HepG2 (cell line): ENCODE measurements around the gene LMOD3. TPM values are rescaled to one million over a fixed set of nuclear protein-coding genes. Genes with fewer than 3 reads are reported as not detected.

Experiments
- ATAC-seq: fragments of 200-7000 bp; cut with Tn5 transposase; 3 replicates; pipeline ENCODE4 v1.9.1; 2020; ENCODE audit warnings: mild to moderate bottlenecking, moderate library complexity
- BruUV-seq: library from RNA; stranded (reverse); fragments of 400-500 nt; replicated peaks from 2 replicates; lab custom pipeline; 2021; lab: Mats Ljungman, UMichigan
- CTCF ChIA-PET: fragments of 300-600 bp; formaldehyde crosslinking; extraction: SDS; loops from one replicate; lab custom pipeline; 2021; ENCODE audit warnings: low total read pairs, inconsistent platforms, low intra/inter-chr PET ratio; lab: Yijun Ruan, JAX
- POLR2A ChIA-PET: fragments of 350-600 bp; sonication (Branson Sonifier 250); formaldehyde crosslinking; loops from one replicate; lab custom pipeline; 2020; ENCODE audit warnings: antibody characterized with exemption, inconsistent platforms; lab: Yijun Ruan, JAX
- DNase-seq: peaks from one replicate; pipeline ENCODE4 v3.0.0-alpha.2; 2015; ENCODE audit warnings: low spot score
- FAIRE-seq: peaks from 3 replicates; lab custom pipeline; 2011; peaks lifted over from hg19 to GRCh38; lab: Jason Lieb, UNC
- H2AFZ ChIP-seq: one replicate; pipeline ENCODE4 v1.6.1; 2011; ENCODE audit warnings: low read length, inconsistent platforms
- H3K27ac ChIP-seq: fragments of 300-600 bp; 3 replicates; pipeline ENCODE4 v1.8.0; 2011; ENCODE audit warnings: mixed run types, mild to moderate bottlenecking, mixed read lengths, low read length, inconsistent platforms; ENCODE audit not compliant: insufficient read depth; ENCODE audit errors: extremely low read length
- H3K27me3 ChIP-seq, 2 experiments: fragments of 200-600 bp in 1 of 2; 2 replicates in 1 of 2; 3 replicates in 1 of 2; pipeline versions ENCODE4 v1.6.0 to v1.8.0; 2011; ENCODE audit warnings: low read length in 2 of 2, mild to moderate bottlenecking in 2 of 2, moderate library complexity in 2 of 2, inconsistent platforms in 1 of 2; ENCODE audit not compliant: insufficient read depth in 2 of 2, control insufficient read depth in 1 of 2
- H3K36me3 ChIP-seq, 2 experiments: fragments of 200-600 bp in 1 of 2; replicated peaks in 1 of 2; 2 replicates in 1 of 2; 3 replicates in 1 of 2; pipeline versions ENCODE4 v1.5.1 to v1.8.0; 2011; ENCODE audit warnings: low read length in 2 of 2, inconsistent platforms in 1 of 2; ENCODE audit not compliant: insufficient read depth in 2 of 2, control insufficient read depth in 1 of 2
- H3K4me1 ChIP-seq: 2 replicates; pipeline ENCODE4 v1.5.1; 2012; ENCODE audit warnings: low read length, inconsistent platforms; ENCODE audit not compliant: insufficient read depth
- H3K4me2 ChIP-seq: 2 replicates; pipeline ENCODE4 v1.6.0; 2011; ENCODE audit warnings: low read depth, low read length, inconsistent platforms
- H3K4me3 ChIP-seq, 3 experiments: fragments of 200-600 bp in 1 of 3; sonication (generic), shearing (Covaris generic) in 1 of 3; replicated peaks in 1 of 3; 2 replicates each; pipeline ENCODE4 v1.5.1; 2011 to 2016; ENCODE audit warnings: low read length in 3 of 3, inconsistent platforms in 2 of 3, low read depth in 2 of 3, mild to moderate bottlenecking in 2 of 3, control low read depth in 1 of 3, mixed read lengths in 1 of 3; ENCODE audit not compliant: insufficient read depth in 1 of 3
- H3K79me2 ChIP-seq: one replicate; pipeline ENCODE4 v1.6.1; 2011; ENCODE audit warnings: low read length, inconsistent platforms; ENCODE audit not compliant: insufficient read depth
- H3K9ac ChIP-seq: 2 replicates; pipeline ENCODE4 v1.6.0; 2011; ENCODE audit warnings: mild to moderate bottlenecking, low read depth, low read length, inconsistent platforms; ENCODE audit not compliant: insufficient read depth
- H3K9me3 ChIP-seq: 2 replicates; pipeline ENCODE4 v1.5.1; 2012; ENCODE audit warnings: mild to moderate bottlenecking, low read length
- H4K20me1 ChIP-seq: 2 replicates; pipeline ENCODE4 v1.6.0; 2011; ENCODE audit warnings: inconsistent platforms, mild to moderate bottlenecking, low read length, moderate library complexity; ENCODE audit not compliant: insufficient read depth
- CAMTA2 ChIP-seq: sonication (generic); formaldehyde crosslinking; IDR thresholded peaks from 2 replicates; pipeline ENCODE4 v1.4.0; 2020; ENCODE audit warnings: mild to moderate bottlenecking, missing genetic modification reagents, borderline replicate concordance
- GPBP1L1 ChIP-seq: sonication (generic); formaldehyde crosslinking; IDR thresholded peaks from 2 replicates; pipeline ENCODE4 v1.5.0; 2020; ENCODE audit warnings: mild to moderate bottlenecking, missing genetic modification reagents
- ZBTB14 ChIP-seq: sonication (generic); formaldehyde crosslinking; IDR thresholded peaks from 2 replicates; pipeline ENCODE4 v1.4.0; 2020; ENCODE audit warnings: missing genetic modification reagents
- ZBTB21 ChIP-seq: sonication (generic); formaldehyde crosslinking; IDR thresholded peaks from 2 replicates; pipeline ENCODE4 v1.4.0; 2020; ENCODE audit warnings: missing genetic modification reagents
- ZEB1 ChIP-seq: IDR thresholded peaks from 2 replicates; pipeline ENCODE4 v1.6.1; 2012; ENCODE audit warnings: mild to moderate bottlenecking, low read depth, inconsistent platforms; ENCODE audit not compliant: insufficient replicate concordance
- ZFP36L2 ChIP-seq: sonication (generic); formaldehyde crosslinking; IDR thresholded peaks from 2 replicates; pipeline ENCODE4 v1.4.0; 2020; ENCODE audit warnings: missing genetic modification reagents
- ZNF225 ChIP-seq: sonication (generic); formaldehyde crosslinking; IDR thresholded peaks from 2 replicates; pipeline ENCODE4 v1.4.0; 2020; ENCODE audit warnings: mild to moderate bottlenecking, missing genetic modification reagents
- ZNF3 ChIP-seq: IDR thresholded peaks from 2 replicates; pipeline ENCODE4 v1.7.0; 2017; ENCODE audit warnings: inconsistent platforms
- ZNF556 ChIP-seq: sonication (generic); formaldehyde crosslinking; IDR thresholded peaks from 2 replicates; pipeline ENCODE4 v1.4.0; 2020; ENCODE audit warnings: mild to moderate bottlenecking, missing genetic modification reagents, borderline replicate concordance
- ZNF569 ChIP-seq: sonication (generic); formaldehyde crosslinking; IDR thresholded peaks from 2 replicates; pipeline ENCODE4 v1.5.0; 2020; ENCODE audit warnings: mild to moderate bottlenecking, missing genetic modification reagents, moderate library complexity, borderline replicate concordance
- ZNF652 ChIP-seq: IDR thresholded peaks from 2 replicates; pipeline ENCODE4 v1.6.1; 2016; ENCODE audit warnings: low read depth, borderline replicate concordance
- WGBS: methylation state at CpG from one replicate; pipeline ENCODE4 v1.1.6; 2017; ENCODE audit warnings: low lambda C conversion rate; 5-methylcytosine and 5-hydroxymethylcytosine counted together
- in situ Hi-C: cut with HindIII; loops from 2 replicates; pipeline ENCODE4 v1.10.0; 2017; ENCODE audit warnings: low pct_unique_long_range_greater_than_20kb; ENCODE audit not compliant: extremely low pct_ligation_motif_present
- intact Hi-C: fragments of 100-400 bp; cut with micrococcal nuclease; formaldehyde crosslinking; loops from one replicate; pipeline ENCODE4 v1.10.0; 2022; ENCODE audit not compliant: unreplicated experiment
- polyA plus RNA-seq, 8 experiments: library from polyadenylated mRNA; depleted of rRNA in 3 of 8; stranded (reverse) in 7 of 8; unstranded in 1 of 8; fragments of >200 nt; fragmentation: Illumina TruSeq in 4 of 8; extraction: Trizol in 4 of 8; gene quantifications; 2 replicates each; pipeline versions ENCODE4 v1.2.1 to v1.2.3, GENCODE V29; 2011 to 2016; ENCODE audit warnings: low read depth in 4 of 8, missing spikeins in 1 of 8, mixed read lengths in 1 of 8; ENCODE audit not compliant: insufficient read depth in 1 of 8
- total RNA-seq, 5 experiments: library from RNA; depleted of rRNA; stranded (reverse); fragments of >200 nt; fragmentation: Illumina TruSeq; extraction: Trizol; gene quantifications; 2 replicates each; pipeline ENCODE4 v1.2.3, GENCODE V29; 2016; ENCODE audit warnings: low read depth in 1 of 5
- TF ChIP-seq, protein P1 (sequence below): sonication (generic); formaldehyde crosslinking; IDR thresholded peaks from 2 replicates; pipeline ENCODE4 v1.5.0; 2020; ENCODE audit warnings: mild to moderate bottlenecking, missing genetic modification reagents
- TF ChIP-seq, protein P2 (sequence below): sonication (generic); formaldehyde crosslinking; IDR thresholded peaks from 2 replicates; pipeline ENCODE4 v1.4.0; 2020; ENCODE audit warnings: missing genetic modification reagents

The LMOD3 gene
- total and polyA plus RNA-seq, 2 of the 13 experiments (the other 11 are each of a cell fraction or from before 2014, with no cell fraction given): not detected

DNA sequence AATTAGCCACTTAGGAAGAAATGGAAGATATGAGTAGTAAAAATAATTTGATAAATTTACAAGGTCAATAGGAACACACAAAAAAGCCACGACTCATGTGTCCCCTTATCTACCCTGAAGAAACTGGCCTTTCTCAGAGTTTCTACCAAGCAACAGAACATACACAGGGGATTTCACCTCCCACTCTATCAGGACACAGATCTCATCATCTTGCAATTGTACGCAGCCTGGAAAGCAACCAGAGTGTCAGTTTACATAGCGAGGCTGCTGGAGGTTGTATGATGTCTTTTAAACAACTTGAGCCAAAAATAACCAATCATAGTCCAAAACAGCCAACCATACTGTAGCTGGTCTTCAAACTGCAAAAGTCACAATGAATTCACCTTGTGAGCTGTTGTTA, 19.7 kb upstream of the LMOD3 start:
- Histone ChIP-seq H3K9me3 (no peaks in the 10 kb centered on the region), H3K4me1 (no peaks in the 10 kb centered on the region), H3K27ac (no peak overlapping the region), H4K20me1 (no peaks in the 10 kb centered on the region), H3K4me3 (no peak overlapping the region), H3K4me2 (no peak overlapping the region), H3K9ac (no peak overlapping the region), H3K36me3 (no peaks in the 10 kb centered on the region), H3K27me3 (no peaks in the 10 kb centered on the region), H3K79me2 (no peaks in the 10 kb centered on the region), H2AFZ (no peak overlapping the region)
- ATAC-seq: no peak
- no peak for DNase-seq
- no peak for FAIRE-seq
- POLR2A ChIA-PET: no interaction called here
- no TSS peak for BruUV-seq
- TF ChIP-seq ZFP36L2: no peak
- TF ChIP-seq ZNF569: no peak
- no peak for TF ChIP-seq ZNF3
- no peak for TF ChIP-seq ZEB1
- no peak for TF ChIP-seq CAMTA2 (CRISPR knock-in tag)
- no peak for TF ChIP-seq ZNF556 (CRISPR knock-in tag)
- TF ChIP-seq ZBTB14 (CRISPR knock-in tag): no peak
- in situ Hi-C loops: no loop called here
- intact Hi-C loops: no loop called here
- 4% methylated on average over 3 of the region's 3 CpGs for WGBS
- CTCF ChIA-PET: no interaction called here

- DNase-seq (no peak), FAIRE-seq (no peak), ATAC-seq (no peak)
- no TSS peak for BruUV-seq
- no peaks in the 10 kb centered on the region for H3K79me2 ChIP-seq
- intact Hi-C loops (no loop called here), in situ Hi-C loops (no loop called here)
- H3K4me2 ChIP-seq: no peak overlapping the region
- ChIA-PET CTCF (no interaction called here), POLR2A (no interaction called here)
- no peaks in the 10 kb centered on the region for H4K20me1 ChIP-seq
- no peaks in the 10 kb centered on the region for H3K36me3 ChIP-seq
- H2AFZ ChIP-seq: no peak overlapping the region
- no peak overlapping the region for H3K4me3 ChIP-seq
- H3K4me1 ChIP-seq: no peaks in the 10 kb centered on the region
- H3K9me3 ChIP-seq: no peaks in the 10 kb centered on the region
- no peaks in the 10 kb centered on the region for H3K27me3 ChIP-seq
- no peak overlapping the region for H3K27ac ChIP-seq
- no peak overlapping the region for H3K9ac ChIP-seq
- TF ChIP-seq, protein P1, sequence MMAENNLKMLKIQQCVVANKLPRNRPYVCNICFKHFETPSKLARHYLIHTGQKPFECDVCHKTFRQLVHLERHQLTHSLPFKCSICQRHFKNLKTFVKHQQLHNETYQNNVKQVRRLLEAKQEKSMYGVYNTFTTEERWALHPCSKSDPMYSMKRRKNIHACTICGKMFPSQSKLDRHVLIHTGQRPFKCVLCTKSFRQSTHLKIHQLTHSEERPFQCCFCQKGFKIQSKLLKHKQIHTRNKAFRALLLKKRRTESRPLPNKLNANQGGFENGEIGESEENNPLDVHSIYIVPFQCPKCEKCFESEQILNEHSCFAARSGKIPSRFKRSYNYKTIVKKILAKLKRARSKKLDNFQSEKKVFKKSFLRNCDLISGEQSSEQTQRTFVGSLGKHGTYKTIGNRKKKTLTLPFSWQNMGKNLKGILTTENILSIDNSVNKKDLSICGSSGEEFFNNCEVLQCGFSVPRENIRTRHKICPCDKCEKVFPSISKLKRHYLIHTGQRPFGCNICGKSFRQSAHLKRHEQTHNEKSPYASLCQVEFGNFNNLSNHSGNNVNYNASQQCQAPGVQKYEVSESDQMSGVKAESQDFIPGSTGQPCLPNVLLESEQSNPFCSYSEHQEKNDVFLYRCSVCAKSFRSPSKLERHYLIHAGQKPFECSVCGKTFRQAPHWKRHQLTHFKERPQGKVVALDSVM (CRISPR knock-in tag): no peak
- TF ChIP-seq, protein P2, sequence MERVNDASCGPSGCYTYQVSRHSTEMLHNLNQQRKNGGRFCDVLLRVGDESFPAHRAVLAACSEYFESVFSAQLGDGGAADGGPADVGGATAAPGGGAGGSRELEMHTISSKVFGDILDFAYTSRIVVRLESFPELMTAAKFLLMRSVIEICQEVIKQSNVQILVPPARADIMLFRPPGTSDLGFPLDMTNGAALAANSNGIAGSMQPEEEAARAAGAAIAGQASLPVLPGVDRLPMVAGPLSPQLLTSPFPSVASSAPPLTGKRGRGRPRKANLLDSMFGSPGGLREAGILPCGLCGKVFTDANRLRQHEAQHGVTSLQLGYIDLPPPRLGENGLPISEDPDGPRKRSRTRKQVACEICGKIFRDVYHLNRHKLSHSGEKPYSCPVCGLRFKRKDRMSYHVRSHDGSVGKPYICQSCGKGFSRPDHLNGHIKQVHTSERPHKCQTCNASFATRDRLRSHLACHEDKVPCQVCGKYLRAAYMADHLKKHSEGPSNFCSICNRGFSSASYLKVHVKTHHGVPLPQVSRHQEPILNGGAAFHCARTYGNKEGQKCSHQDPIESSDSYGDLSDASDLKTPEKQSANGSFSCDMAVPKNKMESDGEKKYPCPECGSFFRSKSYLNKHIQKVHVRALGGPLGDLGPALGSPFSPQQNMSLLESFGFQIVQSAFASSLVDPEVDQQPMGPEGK (CRISPR knock-in tag): no peak
- TF ChIP-seq ZNF652 (CRISPR knock-in tag) (no peak), ZBTB21 (CRISPR knock-in tag) (no peak), GPBP1L1 (CRISPR knock-in tag) (no peak), ZNF225 (no peak)
Measured at GRCh38 chr3:69141313-69141712, 18.9 kb upstream of the LMOD3 start.
